ENCODE data around the gene ZNF185.

Gene ZNF185

GRCh38 chrX:152896450-152896849 is 1.4 kb upstream of the ZNF185 start:
- TF ChIP-seq CTCF (IDR thresholded peaks at IDR 0.05; ENCODE audit: low read depth, low read length, missing control alignments), result no peak
- in situ Hi-C loops (cut with HindIII; ENCODE audit: low pct_ligation_motif_present, low sequenced_read_pairs), result no loop called here
- H3K36me3 ChIP-seq (replicated peaks), result no peaks in the 10 kb centered on the region
- H3K27me3 ChIP-seq (replicated peaks), result no peaks in the 10 kb centered on the region
- no peak overlapping the region for H3K27ac ChIP-seq
- H3K4me3 ChIP-seq (ENCODE audit: low read depth, low read length), result no peak overlapping the region
- peak; percentile 16 for DNase-seq

- H3K4me3 ChIP-seq (ENCODE audit: low read depth, low read length), result peak overlapping the region; percentile 35
- in situ Hi-C loops (cut with HindIII; ENCODE audit: low pct_ligation_motif_present, low sequenced_read_pairs), result no loop called here
Observed at GRCh38 chrX:152898442-152898841, 575 bp downstream of the ZNF185 start.

GRCh38 chrX:152899111-152899873 is 1.4 kb downstream of the ZNF185 start:
- no peaks in the 10 kb centered on the region for H3K27me3 ChIP-seq (replicated peaks)
- DNase-seq, result no peak
- no peak overlapping the region for H3K27ac ChIP-seq
- no peak for TF ChIP-seq CTCF (IDR thresholded peaks at IDR 0.05; ENCODE audit: low read depth, low read length, missing control alignments)
- in situ Hi-C loops (cut with HindIII; ENCODE audit: low pct_ligation_motif_present, low sequenced_read_pairs), result no loop called here
- no peak overlapping the region for H3K4me3 ChIP-seq (ENCODE audit: low read depth, low read length)
- H3K36me3 ChIP-seq (replicated peaks), result no peaks in the 10 kb centered on the region

More at GRCh38 chrX:152898442-152898841, 575 bp downstream of the ZNF185 start:
- H3K27me3 ChIP-seq (replicated peaks), result no peaks in the 10 kb centered on the region
- H3K36me3 ChIP-seq (replicated peaks), result no peaks in the 10 kb centered on the region
- H3K27ac ChIP-seq, result no peak overlapping the region
- no peak for TF ChIP-seq CTCF (IDR thresholded peaks at IDR 0.05; ENCODE audit: low read depth, low read length, missing control alignments)
- DNase-seq, result no peak

- Histone ChIP-seq H3K27ac (no peak overlapping the region), H3K36me3 (replicated peaks) (no peaks in the 10 kb centered on the region), H3K4me3 (ENCODE audit: low read depth, low read length) (no peak overlapping the region), H3K27me3 (replicated peaks) (no peaks in the 10 kb centered on the region)
- in situ Hi-C loops (cut with HindIII; ENCODE audit: low pct_ligation_motif_present, low sequenced_read_pairs), result no loop called here
- TF ChIP-seq CTCF (IDR thresholded peaks at IDR 0.05; ENCODE audit: low read depth, low read length, missing control alignments), result no peak
- DNase-seq, result no peak
Observed at GRCh38 chrX:152899874-152900719, 2.2 kb downstream of the ZNF185 start.

- Histone ChIP-seq H3K27ac (no peak overlapping the region), H3K36me3 (replicated peaks) (no peaks in the 10 kb centered on the region), H3K4me3 (ENCODE audit: low read depth, low read length) (no peak overlapping the region), H3K27me3 (replicated peaks) (no peaks in the 10 kb centered on the region)
- in situ Hi-C loops (cut with HindIII; ENCODE audit: low pct_ligation_motif_present, low sequenced_read_pairs), result no loop called here
- no peak for DNase-seq
- TF ChIP-seq CTCF (IDR thresholded peaks at IDR 0.05; ENCODE audit: low read depth, low read length, missing control alignments), result no peak
Observed at GRCh38 chrX:152900937-152901445, 3.1 kb downstream of the ZNF185 start.

Measured in brain microvascular endothelial cell (primary cell).